GM21786 (cell line): ENCODE data around the gene RNF13.

Source experiments
- ATAC-seq: cut with Tn5 transposase; IDR thresholded peaks from one replicate; pipeline ENCODE4 v1.9.1; 2021; ENCODE audit not compliant: unreplicated experiment

RNF13 gene, protein sequence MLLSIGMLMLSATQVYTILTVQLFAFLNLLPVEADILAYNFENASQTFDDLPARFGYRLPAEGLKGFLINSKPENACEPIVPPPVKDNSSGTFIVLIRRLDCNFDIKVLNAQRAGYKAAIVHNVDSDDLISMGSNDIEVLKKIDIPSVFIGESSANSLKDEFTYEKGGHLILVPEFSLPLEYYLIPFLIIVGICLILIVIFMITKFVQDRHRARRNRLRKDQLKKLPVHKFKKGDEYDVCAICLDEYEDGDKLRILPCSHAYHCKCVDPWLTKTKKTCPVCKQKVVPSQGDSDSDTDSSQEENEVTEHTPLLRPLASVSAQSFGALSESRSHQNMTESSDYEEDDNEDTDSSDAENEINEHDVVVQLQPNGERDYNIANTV

DNA sequence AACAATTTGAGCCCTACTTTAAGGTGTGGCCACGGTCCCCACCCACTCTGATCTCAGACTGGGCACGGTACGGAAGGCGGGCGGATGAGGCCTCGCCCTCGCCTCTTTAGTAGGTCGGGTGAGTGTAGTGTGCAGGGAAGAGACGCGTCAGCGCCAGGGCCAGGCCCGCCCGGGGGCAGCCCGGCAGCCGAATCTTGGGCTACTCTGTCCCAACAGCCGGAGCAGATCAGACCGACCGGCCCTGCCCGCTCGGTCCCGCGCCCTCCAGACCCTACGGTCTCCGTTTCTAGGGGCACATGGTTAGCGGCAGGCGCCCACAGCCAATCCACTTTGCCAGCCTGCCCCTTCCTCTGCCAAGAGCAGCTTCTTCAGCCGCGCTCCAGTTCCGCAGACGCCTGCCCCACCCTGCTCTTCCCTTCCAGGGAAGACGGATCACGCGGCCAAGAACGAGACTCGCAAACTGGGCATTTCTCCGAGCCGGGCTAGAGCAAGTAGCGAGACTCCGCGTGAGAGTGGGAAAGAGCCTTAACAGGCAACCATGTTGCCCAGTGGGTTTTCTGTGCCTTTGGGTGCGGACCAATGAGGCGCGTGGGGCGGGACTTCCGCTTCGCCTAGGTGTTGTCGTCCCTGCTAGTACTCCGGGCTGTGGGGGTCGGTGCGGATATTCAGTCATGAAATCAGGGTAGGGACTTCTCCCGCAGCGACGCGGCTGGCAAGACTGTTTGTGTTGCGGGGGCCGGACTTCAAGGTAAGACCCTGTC lies at the start of gene RNF13:
RNF13 (plus strand) TSS at position 610 of the 761 bp plus-strand sequence. CDS start 32,812 bp downstream, outside the sequence.
- ATAC-seq: peak; percentile 92

DNA sequence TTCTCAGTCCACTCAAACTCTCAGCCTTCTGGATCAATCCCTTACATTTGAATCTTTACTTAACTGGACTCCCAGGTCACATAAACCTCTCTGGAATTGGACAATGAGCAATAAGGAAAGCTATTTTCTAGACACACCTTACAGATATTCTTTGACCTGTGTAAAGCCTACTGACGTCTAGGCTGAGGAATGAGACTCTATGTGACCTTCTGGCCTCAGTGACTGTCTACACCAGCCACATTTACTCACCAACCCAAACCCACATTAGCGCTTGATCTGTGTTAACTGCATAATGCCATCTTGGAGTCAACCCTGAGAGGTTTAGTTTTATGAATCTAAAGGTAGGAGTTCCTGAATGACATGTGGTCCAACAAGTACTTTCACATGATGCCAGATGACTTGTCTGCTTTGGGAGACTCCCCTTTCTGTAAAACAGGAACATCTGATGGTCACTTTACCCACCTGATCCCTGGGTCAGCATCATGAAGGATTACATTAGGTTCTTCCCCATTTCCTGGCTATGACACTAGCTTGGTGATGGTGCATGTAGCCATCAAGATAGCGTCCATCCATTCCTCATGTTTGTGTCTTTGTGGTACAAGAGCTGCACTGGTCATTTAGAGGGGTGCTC lies 49.3 kb upstream of the RNF13 start:
- no peak for ATAC-seq

DNA sequence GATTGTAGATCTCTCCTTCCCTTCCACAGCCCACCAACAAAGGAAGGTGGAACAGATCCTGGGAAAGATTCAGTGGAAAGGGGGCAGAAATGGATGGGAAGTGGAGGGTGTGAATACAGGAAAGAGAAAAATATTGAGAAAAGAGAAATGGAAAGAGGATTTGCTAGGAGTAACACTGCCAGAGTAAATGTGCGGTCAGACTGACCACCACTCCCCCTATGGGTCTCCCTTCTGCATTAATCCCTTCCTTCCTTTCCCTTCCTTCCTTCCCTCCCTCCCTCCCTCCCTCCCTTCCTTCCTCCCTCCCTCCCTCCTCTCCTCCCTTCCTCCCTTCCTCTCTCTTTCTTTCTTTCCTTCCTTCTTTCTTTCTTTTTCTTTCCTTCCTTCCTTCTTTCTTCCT lies 48.7 kb upstream of the RNF13 start:
- ATAC-seq: no peak

DNA sequence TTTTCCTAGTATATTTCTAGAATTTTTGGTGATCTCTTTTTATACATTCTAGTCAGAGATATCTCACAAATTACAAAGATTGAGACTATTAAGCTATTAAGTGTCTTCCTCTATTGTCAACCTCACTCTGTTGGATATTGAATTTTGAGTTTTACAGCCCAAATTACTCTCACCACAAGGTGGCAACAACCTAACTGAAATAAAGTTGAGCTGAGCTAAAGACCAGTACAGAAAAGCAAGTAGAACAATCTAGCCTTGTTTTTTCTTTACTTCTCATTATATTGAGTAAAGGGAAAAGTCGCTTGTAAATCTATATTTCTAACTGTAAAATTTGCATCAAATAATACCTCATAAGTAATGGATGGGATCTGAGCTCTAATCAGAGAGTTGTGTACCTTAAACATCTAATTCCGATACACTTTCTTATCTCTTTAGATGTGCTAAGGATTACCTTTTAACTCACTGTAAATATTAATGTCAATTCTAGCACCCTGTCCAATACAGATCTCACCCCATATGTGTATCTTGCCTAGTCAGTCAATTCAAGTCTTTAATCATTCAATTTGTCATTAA lies 47.2 kb upstream of the RNF13 start:
- no peak for ATAC-seq

DNA sequence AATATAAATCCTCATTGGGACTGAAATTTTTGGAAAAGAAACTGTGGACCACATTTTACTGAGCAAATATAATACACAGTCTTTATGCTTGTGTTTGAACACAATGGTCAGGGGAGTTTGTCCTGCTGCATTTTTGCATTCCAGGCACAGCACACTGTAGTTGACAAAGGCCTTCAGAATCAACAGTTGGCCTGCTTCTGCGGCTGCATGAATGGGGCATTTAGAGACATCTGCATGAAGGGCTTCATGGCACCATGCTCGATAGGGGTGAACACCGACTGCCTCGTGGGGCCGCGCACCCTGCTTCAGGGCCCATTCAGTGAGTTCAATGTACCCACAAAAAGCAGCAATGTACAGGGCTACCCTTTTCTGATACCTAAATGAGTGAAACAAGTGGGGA lies 45.3 kb upstream of the RNF13 start:
- ATAC-seq: no peak

DNA sequence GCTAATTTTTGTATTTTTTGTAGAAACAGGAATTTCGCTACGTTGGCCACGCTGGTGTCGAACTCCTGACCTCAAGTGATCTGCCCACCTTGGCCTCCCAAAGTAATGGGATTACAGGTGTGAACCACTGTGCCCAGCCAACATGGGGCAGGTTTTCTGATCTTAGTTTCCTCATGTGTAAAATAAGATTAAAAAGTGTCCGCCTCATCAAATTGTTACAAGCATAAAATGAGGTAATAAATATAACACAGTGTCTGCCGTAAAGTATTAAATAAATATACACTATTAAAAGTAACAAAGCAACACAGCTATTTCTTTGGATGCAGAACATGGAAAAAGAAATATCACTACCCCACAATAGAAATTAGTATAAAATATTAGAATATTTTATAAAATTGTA lies 44.3 kb upstream of the RNF13 start:
- no peak for ATAC-seq

DNA sequence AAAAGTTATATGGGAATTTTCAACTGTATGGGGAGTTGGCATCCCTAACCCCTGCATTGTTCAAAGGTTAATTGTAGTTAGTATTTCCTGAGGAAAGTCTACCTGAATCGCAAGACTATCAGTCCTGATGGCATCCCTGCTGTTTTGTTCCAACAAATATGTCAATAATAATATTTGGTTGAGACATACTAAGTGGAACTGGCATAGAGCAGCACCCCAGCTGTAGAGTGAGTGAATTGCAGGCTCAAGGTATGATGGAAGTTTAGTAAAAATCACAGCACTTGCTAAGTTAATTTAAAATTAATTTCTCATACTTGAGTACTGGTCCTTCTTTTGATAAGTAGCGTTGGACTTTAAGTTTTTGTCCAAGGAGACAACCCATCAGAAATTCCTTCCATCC lies 42.8 kb upstream of the RNF13 start:
- ATAC-seq: no peak

DNA sequence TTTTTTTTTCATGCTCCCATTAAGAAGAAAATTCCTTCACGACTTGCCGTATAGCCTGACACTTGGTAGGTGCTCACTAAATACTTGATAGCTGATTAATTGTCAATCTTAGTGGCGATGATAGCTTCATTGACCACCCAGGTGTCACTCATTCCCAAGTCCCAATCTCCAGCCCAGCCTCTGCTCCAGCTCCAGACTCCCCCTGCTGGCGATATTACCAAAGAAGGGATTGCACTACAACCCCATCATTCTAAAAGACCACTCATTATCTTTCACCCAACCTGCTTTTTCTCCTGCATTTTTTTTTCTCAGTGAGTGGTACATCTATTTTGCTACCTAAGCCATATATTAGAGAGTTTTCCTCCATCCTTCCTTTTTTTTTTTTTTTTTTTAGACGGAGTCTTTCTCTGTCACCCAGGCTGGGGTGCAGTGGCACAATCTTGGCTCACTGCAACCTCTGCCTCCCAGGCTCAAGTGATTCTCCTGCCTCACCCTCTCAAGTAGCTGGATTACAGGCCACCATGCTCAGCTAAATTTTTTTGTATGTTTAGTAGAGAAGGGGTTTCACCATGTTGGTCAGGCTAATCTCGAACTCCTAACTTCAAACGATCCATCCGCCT lies 41.3 kb upstream of the RNF13 start:
- ATAC-seq: peak; percentile 62

DNA sequence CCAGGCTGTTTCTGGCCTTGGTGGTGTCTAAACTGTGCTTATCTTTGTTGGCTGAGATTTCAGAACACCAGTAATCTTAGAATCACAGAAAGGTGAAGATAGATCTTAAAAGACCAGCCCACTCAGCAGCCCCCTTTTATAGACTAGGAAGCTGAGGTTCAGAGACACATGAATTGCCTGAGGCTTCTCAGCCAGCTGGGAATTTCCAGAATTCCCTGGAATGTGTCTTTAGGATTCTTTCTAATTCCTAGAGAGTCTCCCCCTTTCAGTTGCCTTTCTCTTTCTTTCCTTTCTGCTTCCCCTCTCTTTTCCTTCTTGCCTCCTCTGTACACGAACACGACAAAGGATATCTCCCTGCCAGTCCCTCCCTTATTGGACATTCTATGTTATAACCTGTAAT lies 40.2 kb upstream of the RNF13 start:
- no peak for ATAC-seq

DNA sequence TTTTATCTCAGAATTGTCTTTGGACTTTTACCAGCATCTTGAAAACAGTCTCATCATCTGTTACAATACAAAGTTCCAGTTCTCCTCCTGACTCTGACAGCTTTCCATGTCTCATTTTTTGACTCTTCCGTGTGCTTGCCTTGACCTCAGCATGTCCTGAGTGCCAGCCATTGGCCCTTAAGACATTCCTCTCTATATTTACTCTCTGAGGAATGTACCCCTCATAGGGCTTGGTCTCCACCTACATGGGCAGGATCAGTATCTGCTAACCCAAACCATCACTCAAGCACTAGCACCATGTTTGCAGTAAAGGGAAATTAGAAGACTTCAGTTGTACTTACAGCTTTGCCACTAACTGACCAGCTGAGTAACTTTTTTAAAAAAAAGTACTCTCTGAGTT lies 36.8 kb upstream of the RNF13 start:
- ATAC-seq: no peak

DNA sequence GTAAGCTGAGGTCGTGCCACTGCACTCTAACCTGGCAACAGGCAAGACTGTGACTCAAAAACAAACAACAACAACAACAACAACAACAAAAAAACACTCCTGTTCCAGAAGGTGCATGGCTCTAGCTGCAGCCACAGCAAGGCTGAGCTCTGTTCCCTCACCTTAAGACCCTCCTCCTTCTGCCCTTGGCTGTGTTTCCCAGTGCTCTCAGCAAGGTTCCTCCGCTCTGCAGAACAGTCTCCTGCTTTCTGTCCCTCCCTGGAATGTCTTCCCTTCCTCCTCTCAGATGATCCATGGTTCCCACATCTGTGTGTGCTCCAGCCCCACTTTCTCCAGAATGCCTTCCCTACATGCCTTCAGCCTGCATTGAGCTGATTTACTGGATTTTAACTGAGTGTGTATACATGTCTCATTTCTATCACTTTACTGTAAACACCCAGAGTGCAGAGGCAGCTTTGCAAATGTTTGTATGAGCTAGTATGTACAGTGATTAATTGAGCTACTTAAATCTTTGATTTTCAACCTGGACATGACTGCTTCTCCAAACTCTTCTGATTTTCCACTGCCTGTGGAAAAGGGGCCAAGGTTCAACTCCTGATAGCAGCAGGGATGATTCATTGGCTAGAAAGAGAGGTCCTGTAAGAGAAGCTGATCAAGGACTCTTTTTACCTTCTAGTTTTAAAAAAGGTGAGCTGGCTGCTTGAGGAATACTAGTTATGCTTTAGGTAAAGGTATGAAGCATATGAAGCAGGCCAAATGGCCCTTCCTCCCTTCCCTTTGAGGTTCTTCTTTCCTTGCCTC lies 35.4 kb upstream of the RNF13 start:
- ATAC-seq: no peak

DNA sequence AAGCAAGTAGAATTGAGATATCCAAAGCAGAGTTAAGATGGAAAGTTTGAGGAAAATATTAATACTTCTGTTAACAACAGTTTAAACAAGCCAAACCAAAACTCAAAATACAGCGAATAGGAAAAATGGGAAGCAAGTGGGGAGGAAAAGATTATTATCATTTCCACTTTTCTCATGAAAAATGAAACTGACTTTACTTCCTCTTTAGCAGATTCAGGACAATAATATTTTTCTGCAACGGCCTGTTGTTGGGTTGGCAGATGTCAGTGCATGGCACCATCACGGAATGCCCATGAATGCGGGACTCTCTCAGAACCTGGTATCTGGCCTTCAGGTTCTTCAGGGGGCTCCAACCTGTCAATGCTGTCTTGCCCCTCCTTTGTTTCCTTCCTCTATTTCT lies 31.8 kb upstream of the RNF13 start:
- no peak for ATAC-seq

DNA sequence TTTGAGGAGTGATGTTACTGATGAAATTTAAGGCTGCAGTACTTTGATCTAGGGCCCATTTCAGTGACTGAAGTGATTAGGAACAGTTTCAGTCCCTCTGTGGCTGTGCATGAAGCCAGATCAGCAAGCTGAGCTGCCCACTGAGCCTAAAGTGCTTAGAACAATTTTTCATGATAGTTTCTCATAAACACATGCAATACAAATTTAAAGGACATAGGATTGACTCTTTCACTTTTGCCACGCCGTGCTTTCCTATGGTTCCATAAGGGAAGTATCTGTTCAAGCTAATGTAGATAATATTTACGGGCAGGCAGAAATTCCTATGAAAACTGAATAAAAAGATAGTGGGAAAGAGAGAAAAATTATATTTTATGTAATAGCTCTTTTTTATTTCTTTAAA lies 31.3 kb upstream of the RNF13 start:
- no peak for ATAC-seq

DNA sequence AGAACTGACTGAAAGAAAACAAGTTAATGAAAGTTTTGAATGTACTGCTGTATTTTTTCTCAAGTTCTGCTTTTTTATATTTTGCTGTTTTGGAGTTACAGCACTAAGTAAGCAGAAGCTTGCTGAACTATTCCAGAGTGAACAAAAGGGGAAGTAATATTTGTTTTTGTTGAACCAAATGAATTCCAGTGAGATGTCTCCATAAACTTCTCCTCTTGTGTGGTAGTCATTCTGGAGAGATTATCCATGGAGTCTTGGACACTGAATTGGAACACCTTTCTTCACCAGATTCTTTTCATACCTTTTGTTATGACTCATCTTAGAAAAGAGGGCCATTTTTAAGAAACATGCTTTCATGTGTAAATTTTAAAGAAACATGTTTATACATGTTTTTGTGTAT lies 29.4 kb upstream of the RNF13 start:
- no peak for ATAC-seq

DNA sequence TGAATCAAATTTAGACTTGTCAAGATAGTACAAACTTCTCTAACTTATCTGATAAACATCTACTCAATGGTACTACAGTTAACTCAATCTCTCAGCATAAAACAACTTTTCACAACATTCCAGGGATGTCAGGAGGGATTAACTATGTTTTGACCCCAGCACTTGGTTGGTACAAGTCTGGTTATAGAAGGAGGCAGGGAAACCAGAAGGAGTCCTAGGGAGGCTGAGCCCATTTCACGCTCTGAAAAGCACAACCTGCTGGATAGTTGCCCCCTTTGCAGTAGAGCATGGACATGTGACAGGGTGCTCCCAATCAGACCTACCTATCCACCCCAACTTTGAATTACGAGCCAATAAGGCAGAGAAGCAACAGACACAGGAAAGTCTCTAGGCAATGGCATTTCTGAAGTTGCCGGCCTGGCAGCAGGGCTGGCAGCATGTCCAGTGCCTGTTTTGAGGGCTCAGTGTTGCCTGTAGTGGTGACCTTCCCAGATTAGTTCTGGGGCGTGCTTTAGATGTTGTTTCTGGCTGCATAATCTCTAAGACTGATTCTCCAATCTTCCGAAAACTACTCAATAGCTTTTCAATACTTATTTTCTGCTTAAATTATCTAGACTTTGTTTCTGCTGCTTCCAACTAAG lies 28.8 kb upstream of the RNF13 start:
- no peak for ATAC-seq

DNA sequence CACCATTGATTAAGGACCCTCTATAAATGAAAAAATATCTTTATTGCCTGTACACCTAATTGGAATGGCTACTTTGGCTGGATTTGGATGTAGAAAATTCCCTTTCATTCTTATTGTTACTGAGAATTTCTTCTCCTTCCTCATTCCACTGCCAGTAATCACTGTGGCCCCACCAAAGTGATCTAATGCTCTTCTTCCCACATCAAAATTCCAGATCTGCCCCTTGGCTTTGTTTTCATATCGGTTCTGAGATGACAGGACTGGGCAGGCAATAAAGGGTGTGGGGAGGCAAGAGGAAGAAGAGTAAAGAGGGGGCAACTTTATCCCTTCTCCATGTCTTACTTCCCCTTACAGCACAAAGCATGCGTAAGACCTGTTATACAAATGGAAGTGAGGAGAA lies 22.7 kb upstream of the RNF13 start:
- ATAC-seq: no peak

DNA sequence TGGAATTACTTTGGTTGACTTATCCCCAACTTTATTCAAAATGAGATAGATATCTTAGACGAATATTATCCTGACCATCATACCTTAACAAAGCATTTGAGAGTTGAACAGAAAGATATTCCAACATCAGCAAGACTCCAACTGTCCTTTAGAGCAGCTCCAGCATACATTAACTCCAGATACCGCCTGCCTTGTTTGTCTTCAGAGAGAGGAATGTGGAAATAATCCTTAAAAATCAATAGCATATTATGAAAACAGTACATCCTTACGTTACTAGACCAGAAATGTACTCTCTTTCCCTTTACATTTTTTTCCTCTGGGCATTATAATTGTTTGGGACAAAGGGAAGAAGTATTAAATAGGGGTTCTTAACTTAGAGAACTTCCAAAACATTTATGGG lies 22.3 kb upstream of the RNF13 start:
- ATAC-seq: no peak

DNA sequence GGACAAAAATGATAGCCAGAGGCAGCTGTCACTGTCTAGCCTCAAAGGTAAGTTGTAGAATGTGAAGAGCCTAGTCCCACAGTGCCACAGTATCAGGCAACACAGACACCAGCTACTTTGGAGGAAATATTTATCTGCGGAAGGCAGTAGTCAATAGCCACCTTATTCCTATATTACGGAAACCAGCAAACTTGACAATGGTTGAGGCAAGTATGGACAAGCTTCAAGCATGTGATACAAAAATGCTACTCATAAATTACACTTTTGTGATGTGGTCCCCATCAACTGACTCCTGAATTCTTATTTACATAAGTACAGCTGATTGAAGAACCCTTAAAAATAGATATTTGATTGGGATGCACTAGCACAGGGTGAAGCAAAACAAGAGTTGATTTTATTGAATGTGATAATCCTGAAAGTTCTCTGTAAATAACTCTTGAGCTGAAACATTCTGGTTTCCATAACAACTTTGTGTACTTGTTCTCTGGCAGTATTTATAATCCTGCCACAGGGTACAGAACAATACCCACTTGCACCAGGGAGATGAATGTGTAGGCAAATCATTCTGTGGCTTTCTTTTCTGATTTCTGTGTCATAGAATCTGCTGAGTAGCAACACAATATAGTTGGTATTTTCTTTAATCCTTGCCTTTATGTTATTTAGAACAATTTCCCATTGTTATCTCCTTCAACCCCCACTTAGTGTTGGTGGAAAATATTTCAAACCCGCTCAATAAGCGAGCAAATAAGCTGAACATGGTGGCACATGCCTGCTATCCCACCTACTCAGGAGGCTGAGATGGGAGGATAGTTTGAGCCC lies 20.4 kb upstream of the RNF13 start, which contains the start of gene ANKUB1:
ANKUB1 (minus strand) TSS at position 103 of the 819 bp plus-strand sequence. CDS start 188 bp downstream, outside the sequence.
- no peak for ATAC-seq

DNA sequence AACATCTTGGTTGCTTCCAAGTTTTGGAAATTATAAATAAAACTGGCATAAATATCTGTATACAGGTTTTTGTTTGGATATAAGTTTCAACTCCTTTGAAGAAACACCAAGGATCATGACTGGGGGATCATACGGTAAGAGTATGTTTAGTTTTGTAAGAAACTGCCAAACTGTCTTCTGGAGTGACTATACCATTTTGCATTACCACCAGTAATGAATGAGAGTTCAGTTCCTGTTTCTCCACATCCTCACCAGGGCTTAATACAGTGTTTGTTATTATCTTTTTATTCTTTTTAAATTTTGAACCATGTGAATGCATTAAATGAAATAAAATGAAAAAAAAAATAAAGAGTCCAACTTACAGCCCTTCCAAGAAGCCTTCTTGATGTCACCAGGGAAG lies 17.0 kb upstream of the RNF13 start:
- no peak for ATAC-seq
